Neural cell (in vitro differentiated cells): ENCODE results near the gene FCRL1. TPM values are rescaled to one million over a fixed set of nuclear protein-coding genes. Genes with fewer than 3 reads are reported as not detected.

Source experiments
- H2AFZ ChIP-seq: fragments of 200-600, 300-800 bp; sonication (generic), shearing (Covaris generic); 2 replicates; pipeline ENCODE4 v1.6.0; 2014; ENCODE audit warnings: low read depth, mild to moderate bottlenecking, antibody characterized with exemption, low read length, moderate library complexity
- H3F3A ChIP-seq: fragments of 200-600 bp; shearing (Covaris generic); 2 replicates; pipeline ENCODE4 v1.6.1; 2016; ENCODE audit warnings: mild to moderate bottlenecking, moderate library complexity, mixed read lengths, antibody characterized with exemption, low read length; ENCODE audit not compliant: insufficient read depth, poor library complexity, severe bottlenecking
- H3K27ac ChIP-seq: fragments of 200-600, 300-800 bp; sonication (generic), shearing (Covaris generic); 2 replicates; pipeline ENCODE4 v1.5.1; 2014; ENCODE audit warnings: mild to moderate bottlenecking, low read length, moderate library complexity
- H3K27me3 ChIP-seq: fragments of 300-800, 200-600 bp; sonication (generic), shearing (Covaris generic); 2 replicates; pipeline ENCODE4 v1.6.0; 2014; ENCODE audit warnings: mild to moderate bottlenecking, low read depth, low read length, moderate library complexity; ENCODE audit not compliant: insufficient read depth
- H3K36me3 ChIP-seq: fragments of 300-800, 200-600 bp; sonication (generic), shearing (Covaris generic); 2 replicates; pipeline ENCODE4 v1.5.1; 2014; ENCODE audit warnings: mild to moderate bottlenecking, antibody characterized with exemption, low read length, moderate library complexity; ENCODE audit not compliant: insufficient read depth
- H3K4me2 ChIP-seq: fragments of 300-800, 200-600 bp; sonication (generic), shearing (Covaris generic); 2 replicates; pipeline ENCODE4 v1.6.0; 2014; ENCODE audit warnings: mild to moderate bottlenecking, low read length
- H3K4me3 ChIP-seq: fragments of 300-800, 200-600 bp; sonication (generic), shearing (Covaris generic); 2 replicates; pipeline ENCODE4 v1.5.1; 2014; ENCODE audit warnings: mild to moderate bottlenecking, low read length, moderate library complexity
- H3K79me2 ChIP-seq: fragments of 200-600 bp; shearing (Covaris generic); replicated peaks from 2 replicates; pipeline ENCODE4 v1.6.0; 2014; ENCODE audit warnings: mild to moderate bottlenecking, low read length, moderate library complexity; ENCODE audit not compliant: insufficient read depth
- H3K9ac ChIP-seq: fragments of 300-800, 200-600 bp; sonication (generic), shearing (Covaris generic); 2 replicates; pipeline ENCODE4 v1.6.1; 2016; ENCODE audit warnings: mild to moderate bottlenecking, low read length, mixed read lengths
- H3K9me2 ChIP-seq: fragments of 200-600 bp; shearing (Covaris generic); 2 replicates; pipeline ENCODE4 v1.6.1; 2016; ENCODE audit warnings: mild to moderate bottlenecking, low read length, mixed read lengths; ENCODE audit not compliant: insufficient read depth
- H3K9me3 ChIP-seq: fragments of 200-600, 300-800 bp; sonication (generic), shearing (Covaris generic); 2 replicates; pipeline ENCODE4 v1.6.1; 2016; ENCODE audit warnings: mild to moderate bottlenecking, mixed run types, low read length, moderate library complexity, mixed read lengths
- H4K20me1 ChIP-seq: fragments of 200-600 bp; shearing (Covaris generic); 2 replicates; pipeline ENCODE4 v1.6.1; 2016; ENCODE audit warnings: mild to moderate bottlenecking, mixed run types; ENCODE audit not compliant: insufficient read depth
- EP300 ChIP-seq: fragments of 450-650 bp; conservative IDR thresholded peaks from 2 replicates; pipeline ENCODE4 v1.6.1; 2014; ENCODE audit warnings: antibody characterized with exemption, mild to moderate bottlenecking, moderate library complexity; ENCODE audit not compliant: poor library complexity, severe bottlenecking
- EZH2 ChIP-seq: fragments of 200-600, 300-800 bp; shearing (Covaris generic), sonication (generic); IDR thresholded peaks from 2 replicates; pipeline ENCODE4 v1.6.1; 2014; ENCODE audit warnings: antibody characterized with exemption, low read length, borderline replicate concordance, mild to moderate bottlenecking; ENCODE audit not compliant: insufficient read depth, poor library complexity, severe bottlenecking
- MXI1 ChIP-seq: fragments of 450-650 bp; conservative IDR thresholded peaks from 2 replicates; pipeline ENCODE4 v1.6.1; 2014; ENCODE audit warnings: antibody characterized with exemption, mild to moderate bottlenecking; ENCODE audit not compliant: poor library complexity, severe bottlenecking
- POLR2AphosphoS5 ChIP-seq: IDR thresholded peaks from 2 replicates; pipeline ENCODE4 v1.6.1; 2012
- RAD21 ChIP-seq: fragments of 450-650 bp; conservative IDR thresholded peaks from 2 replicates; pipeline ENCODE4 v1.6.1; 2014; ENCODE audit warnings: antibody characterized with exemption, mild to moderate bottlenecking, moderate library complexity
- SMC3 ChIP-seq: fragments of 450-650 bp; conservative IDR thresholded peaks from 2 replicates; pipeline ENCODE4 v1.6.1; 2014; ENCODE audit warnings: antibody characterized with exemption, mild to moderate bottlenecking, moderate library complexity; ENCODE audit not compliant: poor library complexity
- TAF1 ChIP-seq: IDR thresholded peaks from 2 replicates; pipeline ENCODE4 v1.6.1; 2012; ENCODE audit warnings: low read depth
- polyA plus RNA-seq: library from polyadenylated mRNA; depleted of rRNA; stranded (reverse); fragments of >200 nt; gene quantifications from 2 replicates; pipeline ENCODE4 v1.2.3, GENCODE V29; 2014
- TF ChIP-seq, protein P1 (sequence below): IDR thresholded peaks from 2 replicates; pipeline ENCODE4 v1.6.1; 2012; ENCODE audit warnings: borderline replicate concordance
- TF ChIP-seq, protein P2 (sequence below): fragments of 450-650 bp; IDR thresholded peaks from 2 replicates; pipeline ENCODE4 v1.5.1; 2014; ENCODE audit warnings: antibody characterized with exemption, mild to moderate bottlenecking, moderate library complexity; ENCODE audit not compliant: poor library complexity, severe bottlenecking

Gene FCRL1
- polyA plus RNA-seq, 1 donor from 2014 or later: not detected

DNA sequence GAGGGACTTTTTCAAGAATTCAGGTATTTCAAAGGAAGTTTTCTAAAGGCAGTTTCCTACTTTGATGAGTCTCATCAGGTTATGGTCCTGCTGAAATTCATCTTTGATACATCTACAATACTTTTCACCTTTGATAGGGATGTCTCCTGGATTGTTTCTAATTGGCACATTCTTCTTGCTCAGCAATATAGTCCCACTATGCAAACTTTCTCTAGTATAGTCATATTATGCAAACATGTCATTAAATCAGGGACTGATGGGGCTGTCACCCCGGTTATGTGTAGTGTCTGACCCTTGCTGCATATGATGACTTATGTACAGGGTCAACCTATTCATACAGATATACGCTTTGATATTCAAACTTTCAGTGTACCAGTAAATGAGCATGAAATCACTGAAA lies 379 bp upstream of the FCRL1 start:
- Histone ChIP-seq H3K27ac (no peak overlapping the region), H2AFZ (no peak overlapping the region), H4K20me1 (no peaks in the 10 kb centered on the region), H3K79me2 (no peaks in the 10 kb centered on the region), H3K9ac (no peak overlapping the region), H3K36me3 (no peaks in the 10 kb centered on the region), H3F3A (no peaks in the 10 kb centered on the region), H3K27me3 (no peaks in the 10 kb centered on the region), H3K4me3 (no peak overlapping the region), H3K4me2 (no peak overlapping the region), H3K9me3 (no peaks in the 10 kb centered on the region), H3K9me2 (no peaks in the 10 kb centered on the region)
- no peak for TF ChIP-seq RAD21
- TF ChIP-seq SMC3: no peak
- TF ChIP-seq TAF1: no peak
- no peak for TF ChIP-seq EZH2
- TF ChIP-seq, protein P1, sequence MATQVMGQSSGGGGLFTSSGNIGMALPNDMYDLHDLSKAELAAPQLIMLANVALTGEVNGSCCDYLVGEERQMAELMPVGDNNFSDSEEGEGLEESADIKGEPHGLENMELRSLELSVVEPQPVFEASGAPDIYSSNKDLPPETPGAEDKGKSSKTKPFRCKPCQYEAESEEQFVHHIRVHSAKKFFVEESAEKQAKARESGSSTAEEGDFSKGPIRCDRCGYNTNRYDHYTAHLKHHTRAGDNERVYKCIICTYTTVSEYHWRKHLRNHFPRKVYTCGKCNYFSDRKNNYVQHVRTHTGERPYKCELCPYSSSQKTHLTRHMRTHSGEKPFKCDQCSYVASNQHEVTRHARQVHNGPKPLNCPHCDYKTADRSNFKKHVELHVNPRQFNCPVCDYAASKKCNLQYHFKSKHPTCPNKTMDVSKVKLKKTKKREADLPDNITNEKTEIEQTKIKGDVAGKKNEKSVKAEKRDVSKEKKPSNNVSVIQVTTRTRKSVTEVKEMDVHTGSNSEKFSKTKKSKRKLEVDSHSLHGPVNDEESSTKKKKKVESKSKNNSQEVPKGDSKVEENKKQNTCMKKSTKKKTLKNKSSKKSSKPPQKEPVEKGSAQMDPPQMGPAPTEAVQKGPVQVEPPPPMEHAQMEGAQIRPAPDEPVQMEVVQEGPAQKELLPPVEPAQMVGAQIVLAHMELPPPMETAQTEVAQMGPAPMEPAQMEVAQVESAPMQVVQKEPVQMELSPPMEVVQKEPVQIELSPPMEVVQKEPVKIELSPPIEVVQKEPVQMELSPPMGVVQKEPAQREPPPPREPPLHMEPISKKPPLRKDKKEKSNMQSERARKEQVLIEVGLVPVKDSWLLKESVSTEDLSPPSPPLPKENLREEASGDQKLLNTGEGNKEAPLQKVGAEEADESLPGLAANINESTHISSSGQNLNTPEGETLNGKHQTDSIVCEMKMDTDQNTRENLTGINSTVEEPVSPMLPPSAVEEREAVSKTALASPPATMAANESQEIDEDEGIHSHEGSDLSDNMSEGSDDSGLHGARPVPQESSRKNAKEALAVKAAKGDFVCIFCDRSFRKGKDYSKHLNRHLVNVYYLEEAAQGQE: no peak
- no peak for TF ChIP-seq EP300
- TF ChIP-seq, protein P2, sequence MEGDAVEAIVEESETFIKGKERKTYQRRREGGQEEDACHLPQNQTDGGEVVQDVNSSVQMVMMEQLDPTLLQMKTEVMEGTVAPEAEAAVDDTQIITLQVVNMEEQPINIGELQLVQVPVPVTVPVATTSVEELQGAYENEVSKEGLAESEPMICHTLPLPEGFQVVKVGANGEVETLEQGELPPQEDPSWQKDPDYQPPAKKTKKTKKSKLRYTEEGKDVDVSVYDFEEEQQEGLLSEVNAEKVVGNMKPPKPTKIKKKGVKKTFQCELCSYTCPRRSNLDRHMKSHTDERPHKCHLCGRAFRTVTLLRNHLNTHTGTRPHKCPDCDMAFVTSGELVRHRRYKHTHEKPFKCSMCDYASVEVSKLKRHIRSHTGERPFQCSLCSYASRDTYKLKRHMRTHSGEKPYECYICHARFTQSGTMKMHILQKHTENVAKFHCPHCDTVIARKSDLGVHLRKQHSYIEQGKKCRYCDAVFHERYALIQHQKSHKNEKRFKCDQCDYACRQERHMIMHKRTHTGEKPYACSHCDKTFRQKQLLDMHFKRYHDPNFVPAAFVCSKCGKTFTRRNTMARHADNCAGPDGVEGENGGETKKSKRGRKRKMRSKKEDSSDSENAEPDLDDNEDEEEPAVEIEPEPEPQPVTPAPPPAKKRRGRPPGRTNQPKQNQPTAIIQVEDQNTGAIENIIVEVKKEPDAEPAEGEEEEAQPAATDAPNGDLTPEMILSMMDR: no peak
- TF ChIP-seq MXI1: no peak

DNA sequence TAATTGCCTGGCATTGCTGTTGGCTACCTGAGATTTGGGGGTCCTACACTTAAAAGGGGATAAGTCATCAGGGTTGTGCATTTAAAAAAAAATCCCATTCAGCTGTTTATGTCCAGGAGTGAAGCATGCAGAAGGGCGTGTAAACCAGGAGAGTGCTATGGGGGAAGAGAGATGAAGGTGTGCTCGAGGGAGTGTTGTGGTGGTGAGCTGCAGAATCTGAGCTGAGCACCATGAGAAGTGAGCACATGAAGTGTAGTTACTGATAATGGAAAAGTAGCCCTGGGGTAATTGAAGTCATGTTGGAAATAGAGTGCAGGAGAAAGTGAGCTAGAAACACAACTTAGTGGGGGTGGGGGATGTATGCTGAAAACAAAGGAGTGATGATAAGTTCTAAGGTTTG lies 705 bp downstream of the FCRL1 start:
- Histone ChIP-seq H3K9ac (no peak overlapping the region), H3F3A (no peaks in the 10 kb centered on the region), H3K27ac (no peak overlapping the region), H3K27me3 (no peaks in the 10 kb centered on the region), H3K4me2 (no peak overlapping the region), H3K79me2 (no peaks in the 10 kb centered on the region), H3K4me3 (no peak overlapping the region), H3K9me3 (no peaks in the 10 kb centered on the region), H4K20me1 (no peaks in the 10 kb centered on the region), H2AFZ (no peak overlapping the region), H3K9me2 (no peaks in the 10 kb centered on the region), H3K36me3 (no peaks in the 10 kb centered on the region)
- TF ChIP-seq POLR2AphosphoS5 (no peak), TAF1 (no peak), SMC3 (no peak), EZH2 (no peak)
- TF ChIP-seq, protein P1: no peak
